ENCODE measurements around the gene RAB3C. TPM values are rescaled to one million over a fixed set of nuclear protein-coding genes. Genes with fewer than 3 reads are reported as not detected.
A peak's percentile ranks its signal among the peaks of the same experiment; 100 is the strongest.

The RAB3C gene
- total RNA-seq, 1 donor from 2014 or later = not detected

DNA sequence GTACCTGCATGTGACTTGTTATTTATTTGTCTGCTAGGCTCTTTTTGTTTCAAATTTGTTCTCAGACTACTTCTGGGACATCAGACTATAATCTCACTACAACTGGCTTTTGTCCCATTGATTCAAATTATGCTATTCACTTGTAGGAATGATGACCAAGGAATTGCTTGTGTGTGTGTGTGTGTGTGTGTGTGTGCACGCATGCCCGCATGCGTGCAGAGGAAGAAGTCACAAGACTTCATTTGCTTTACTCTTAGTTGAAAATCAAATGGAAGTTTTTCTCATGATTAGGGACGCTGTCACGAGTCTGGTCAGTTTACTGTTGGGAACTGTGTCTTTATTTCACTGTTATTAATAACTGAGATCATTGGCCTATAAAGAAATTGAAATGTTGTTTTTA lies 268.7 kb downstream of the RAB3C start:
- TF ChIP-seq, protein P1, sequence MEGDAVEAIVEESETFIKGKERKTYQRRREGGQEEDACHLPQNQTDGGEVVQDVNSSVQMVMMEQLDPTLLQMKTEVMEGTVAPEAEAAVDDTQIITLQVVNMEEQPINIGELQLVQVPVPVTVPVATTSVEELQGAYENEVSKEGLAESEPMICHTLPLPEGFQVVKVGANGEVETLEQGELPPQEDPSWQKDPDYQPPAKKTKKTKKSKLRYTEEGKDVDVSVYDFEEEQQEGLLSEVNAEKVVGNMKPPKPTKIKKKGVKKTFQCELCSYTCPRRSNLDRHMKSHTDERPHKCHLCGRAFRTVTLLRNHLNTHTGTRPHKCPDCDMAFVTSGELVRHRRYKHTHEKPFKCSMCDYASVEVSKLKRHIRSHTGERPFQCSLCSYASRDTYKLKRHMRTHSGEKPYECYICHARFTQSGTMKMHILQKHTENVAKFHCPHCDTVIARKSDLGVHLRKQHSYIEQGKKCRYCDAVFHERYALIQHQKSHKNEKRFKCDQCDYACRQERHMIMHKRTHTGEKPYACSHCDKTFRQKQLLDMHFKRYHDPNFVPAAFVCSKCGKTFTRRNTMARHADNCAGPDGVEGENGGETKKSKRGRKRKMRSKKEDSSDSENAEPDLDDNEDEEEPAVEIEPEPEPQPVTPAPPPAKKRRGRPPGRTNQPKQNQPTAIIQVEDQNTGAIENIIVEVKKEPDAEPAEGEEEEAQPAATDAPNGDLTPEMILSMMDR (IDR thresholded peaks at IDR 0.05; ENCODE audit: insufficient read depth, low read length, severe bottlenecking) = no peak
- Histone ChIP-seq H3K27me3 (ENCODE audit: control insufficient read depth, insufficient read depth, low read length) (peaks cover 3% of the 10 kb centered on the region), H3K4me3 (ENCODE audit: low read depth, low read length) (no peak overlapping the region), H3K36me3 (ENCODE audit: control insufficient read depth, insufficient read depth, low read length) (no peaks in the 10 kb centered on the region)
- FAIRE-seq = no peak
- DNase-seq (ENCODE audit: low read depth) = no peak

DNA sequence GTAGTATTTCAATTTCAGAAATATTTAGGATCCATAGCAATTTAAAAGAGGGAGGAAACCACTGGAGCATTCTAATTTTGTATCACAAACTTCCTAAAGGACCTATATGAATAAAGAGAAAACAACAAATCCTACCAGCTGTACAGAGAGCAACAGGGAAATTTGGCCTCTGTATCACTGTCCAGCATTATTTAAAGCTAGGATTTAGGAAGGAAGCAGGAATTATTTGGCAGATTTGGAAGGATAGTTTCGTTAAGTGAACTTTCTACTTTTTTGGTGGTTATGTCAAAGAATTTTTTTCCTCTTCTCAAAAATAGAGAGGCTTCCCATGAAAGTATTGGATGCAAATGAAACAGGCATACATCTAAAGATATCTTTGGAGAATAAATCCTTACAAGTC lies 269.7 kb downstream of the RAB3C start:
- H3K27me3 ChIP-seq (ENCODE audit: control insufficient read depth, insufficient read depth, low read length) = no peaks in the 10 kb centered on the region
- TF ChIP-seq, protein P1 (IDR thresholded peaks at IDR 0.05; ENCODE audit: insufficient read depth, low read length, severe bottlenecking) = no peak
- FAIRE-seq (no peak), DNase-seq (ENCODE audit: low read depth) (no peak)
- H3K36me3 ChIP-seq (ENCODE audit: control insufficient read depth, insufficient read depth, low read length) = no peaks in the 10 kb centered on the region
- H3K4me3 ChIP-seq (ENCODE audit: low read depth, low read length) = no peak overlapping the region

DNA sequence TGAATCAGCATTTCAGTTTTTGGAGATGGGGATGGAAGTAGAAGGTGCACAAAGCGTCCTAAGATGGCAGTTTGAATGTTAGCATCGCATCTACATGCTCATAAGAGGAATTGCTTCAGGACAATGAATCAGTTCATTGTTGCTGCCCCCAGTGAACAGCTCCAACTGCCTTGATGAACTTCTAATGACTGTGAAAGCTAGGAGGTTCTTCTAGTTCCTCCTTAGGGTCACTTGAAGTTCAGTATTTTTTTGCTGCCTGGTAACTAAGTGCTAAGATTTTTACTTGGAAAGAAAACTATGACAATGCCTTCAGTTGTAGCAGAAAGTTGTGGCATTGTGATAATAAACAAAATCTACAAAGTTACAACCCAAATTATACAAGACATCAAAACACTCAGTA lies 271.6 kb downstream of the RAB3C start:
- H3K36me3 ChIP-seq (ENCODE audit: control insufficient read depth, insufficient read depth, low read length) = no peaks in the 10 kb centered on the region
- H3K27me3 ChIP-seq (ENCODE audit: control insufficient read depth, insufficient read depth, low read length) = peaks cover 2% of the 10 kb centered on the region
- TF ChIP-seq, protein P1 (IDR thresholded peaks at IDR 0.05; ENCODE audit: insufficient read depth, low read length, severe bottlenecking) = no peak
- DNase-seq (ENCODE audit: low read depth) (no peak), FAIRE-seq (no peak)
- H3K4me3 ChIP-seq (ENCODE audit: low read depth, low read length) = no peak overlapping the region

DNA sequence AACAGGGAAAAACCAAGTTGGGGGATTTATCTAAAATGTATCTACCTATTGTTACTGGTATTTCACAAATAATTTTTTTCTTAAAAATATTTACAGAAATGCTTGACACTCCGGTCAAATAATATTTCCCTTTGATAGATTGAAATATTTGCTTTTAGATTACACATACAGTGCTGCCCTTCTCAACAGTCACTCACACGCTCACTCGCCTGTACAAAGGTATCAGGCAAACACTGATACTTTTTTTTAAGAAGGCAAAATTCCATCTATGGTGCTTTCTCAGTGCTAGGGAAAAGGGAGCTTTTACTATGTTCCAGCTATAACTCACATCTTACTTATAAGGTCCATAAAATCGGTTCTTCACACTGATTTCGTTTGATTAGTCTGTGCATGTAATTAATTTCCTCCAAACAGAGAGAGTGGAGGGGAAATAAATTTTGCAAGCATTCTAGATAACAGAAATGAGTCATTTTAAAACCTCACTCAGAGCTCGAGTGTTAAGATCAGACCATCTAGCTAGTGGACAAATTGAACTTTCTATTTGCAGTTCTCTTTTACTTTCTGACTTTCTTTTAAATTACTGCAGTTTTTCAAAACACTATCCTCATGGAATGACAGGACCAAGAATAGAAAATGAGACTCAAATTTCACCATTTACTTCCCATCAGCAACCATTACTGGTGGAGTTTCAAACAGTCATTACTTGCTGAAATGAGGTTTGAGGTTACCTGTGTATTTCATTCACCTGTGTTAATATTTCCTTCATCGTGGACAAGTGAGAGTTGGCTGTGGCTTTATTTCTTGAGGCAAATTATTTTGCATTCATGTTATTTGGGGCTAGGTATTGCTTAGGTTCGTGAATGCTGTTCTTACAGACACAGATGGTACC lies 273.2 kb downstream of the RAB3C start:
- peaks cover 2% of the 10 kb centered on the region for H3K27me3 ChIP-seq (ENCODE audit: control insufficient read depth, insufficient read depth, low read length)
- DNase-seq (ENCODE audit: low read depth) = peak; percentile 19
- FAIRE-seq = no peak
- no peaks in the 10 kb centered on the region for H3K36me3 ChIP-seq (ENCODE audit: control insufficient read depth, insufficient read depth, low read length)
- H3K4me3 ChIP-seq (ENCODE audit: low read depth, low read length) = no peak overlapping the region
- TF ChIP-seq, protein P1 (IDR thresholded peaks at IDR 0.05; ENCODE audit: insufficient read depth, low read length, severe bottlenecking) = no peak

DNA sequence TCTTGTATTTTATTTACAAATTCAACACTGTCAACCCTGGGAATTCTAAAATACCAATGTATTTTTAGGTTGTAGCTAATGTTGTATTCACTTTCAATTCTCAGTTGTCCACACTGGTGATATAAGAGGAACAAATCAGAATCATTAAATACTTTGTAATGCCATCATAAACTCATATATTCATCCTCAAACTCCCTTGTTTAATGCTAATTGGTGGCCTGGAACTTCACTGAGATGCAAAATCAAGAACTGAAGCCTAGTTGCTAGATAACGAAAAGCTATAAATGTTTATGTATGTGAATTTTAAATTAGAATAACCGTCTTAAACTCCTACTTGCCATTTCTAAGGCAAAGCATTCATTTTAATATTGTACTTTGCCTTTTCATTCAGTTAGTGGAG lies 274.7 kb downstream of the RAB3C start:
- DNase-seq (ENCODE audit: low read depth) (no peak), FAIRE-seq (no peak)
- H3K36me3 ChIP-seq (ENCODE audit: control insufficient read depth, insufficient read depth, low read length) = no peaks in the 10 kb centered on the region
- no peak overlapping the region for H3K4me3 ChIP-seq (ENCODE audit: low read depth, low read length)
- H3K27me3 ChIP-seq (ENCODE audit: control insufficient read depth, insufficient read depth, low read length) = peaks cover 4% of the 10 kb centered on the region
- TF ChIP-seq, protein P1 (IDR thresholded peaks at IDR 0.05; ENCODE audit: insufficient read depth, low read length, severe bottlenecking) = no peak
